Nasal cavity respiratory epithelium epithelial cell of viscerocranial mucosa (primary cell): Measurements from ENCODE around the gene BEST3. TPM values are rescaled to one million over a fixed set of nuclear protein-coding genes. Genes with fewer than 3 reads are reported as not detected.

Experiments used
- total RNA-seq: library from RNA; depleted of rRNA; stranded (reverse); fragments of >200 nt; gene quantifications from 2 replicates; pipeline ENCODE4 v1.2.3, GENCODE V29; 2014

The BEST3 gene
- not detected in 2 replicates for total RNA-seq

GRCh38 chr12:69698769-69699540 is at the start of gene BEST3:
Gene BEST3, minus strand, starts transcription at chr12:69699303. Its CDS starts 1,505 bp downstream, at chr12:69697798.

DNA sequence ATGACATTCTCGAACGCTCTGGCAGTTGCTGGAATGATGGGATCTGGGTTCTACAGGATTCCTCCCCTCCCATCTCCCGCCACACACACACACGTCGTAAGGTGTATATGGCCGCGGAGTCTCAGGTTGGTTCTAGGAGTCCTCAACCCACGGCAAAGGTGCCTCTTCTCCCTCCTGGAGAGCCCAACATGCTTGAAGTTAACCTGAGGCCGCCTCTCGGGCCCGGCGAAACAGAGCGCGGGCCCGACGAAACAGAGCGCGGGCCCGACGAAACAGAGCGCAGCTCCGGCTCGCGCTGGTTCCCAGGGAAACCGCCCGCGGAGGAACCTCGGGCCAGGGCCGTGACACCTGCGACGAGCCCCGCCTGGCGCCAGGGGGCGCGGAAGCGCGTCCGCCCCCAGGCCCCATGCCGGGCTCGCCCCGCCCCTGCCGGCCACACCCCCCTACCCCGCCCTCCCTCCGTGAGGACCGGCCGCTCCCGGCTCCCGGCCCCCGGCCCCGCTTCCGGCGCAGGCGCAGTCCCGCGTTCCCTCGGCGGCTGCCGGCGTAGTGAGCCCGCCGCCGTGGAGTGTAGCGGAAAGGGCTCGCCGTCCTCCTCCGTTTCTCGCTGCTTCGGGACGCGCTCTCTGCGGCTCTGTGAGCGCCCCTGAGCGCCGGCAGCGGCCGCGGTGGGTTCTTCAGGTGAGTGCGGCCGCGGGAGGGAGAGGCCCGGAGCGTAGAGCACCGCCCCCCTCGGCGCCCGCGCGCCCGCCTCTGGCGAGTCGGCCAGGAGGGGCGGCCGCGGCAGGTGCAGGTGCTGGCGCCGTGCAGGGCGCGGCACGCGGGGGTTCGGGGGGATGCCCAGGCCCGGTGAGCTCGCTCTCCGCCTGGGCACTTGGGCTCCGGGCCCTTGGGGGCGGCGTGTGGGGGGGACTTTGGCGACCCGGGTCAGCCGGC is 39.5 kb upstream of the BEST3 start, which contains the start of gene RAB3IP:
Gene RAB3IP (plus strand): TSS at position 510 of the 936 bp plus-strand sequence. CDS start 16,549 bp downstream, outside the sequence.

DNA sequence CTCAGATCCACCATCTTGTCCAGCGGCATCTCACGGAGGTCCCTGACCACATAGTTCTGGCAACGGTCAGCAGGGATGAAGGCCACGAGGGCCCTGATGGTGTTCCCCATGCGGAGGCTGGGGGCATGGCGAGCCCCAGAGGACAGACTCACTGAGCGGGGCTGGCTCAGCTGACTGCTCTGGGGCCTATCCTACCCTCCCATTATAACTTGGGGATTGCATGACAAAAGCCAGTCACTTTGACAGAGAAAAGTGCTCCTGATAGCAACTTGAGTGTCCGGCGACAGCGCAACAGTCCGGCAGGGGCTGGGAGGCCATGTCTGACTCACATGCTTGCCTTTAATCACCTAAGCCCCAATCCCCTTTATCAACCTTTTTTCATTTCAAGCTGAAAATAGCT is 88.4 kb downstream of the BEST3 start, which contains the start of gene LRRC10:
Gene LRRC10 (minus strand): TSS at position 179 of the 400 bp plus-strand sequence. CDS start 69 bp downstream, at position 110.

Other genes starting within 250 kb of the BEST3 start
- 36.6 and 60.5 TPM in 2 replicates for gene FRS2, start 228.9 kb downstream of the BEST3 start, total RNA-seq
- gene CCT2, start 113.8 kb downstream of the BEST3 start, total RNA-seq: 187 and 227 TPM in 2 replicates
- not detected in 2 replicates for gene LRRC10, start 88.4 kb downstream of the BEST3 start, total RNA-seq
- 55.5 and 72.5 TPM in 2 replicates for gene RAB3IP, start 39.6 kb upstream of the BEST3 start, total RNA-seq
- 0.34 and 0.43 TPM in 2 replicates for gene MYRFL, start 125.9 kb upstream of the BEST3 start, total RNA-seq